Activated CD4-positive, alpha-beta T cell treated with anti-CD3 and anti-CD28 coated beads, Interleukin-2, amount 50 U/mL, for 1 hour (primary cell): ENCODE data around the gene CDK14.

ENCODE experiments used
- DNase-seq: peaks from one replicate; pipeline ENCODE4 v3.0.0-alpha.2; 2020

The CDK14 gene

GRCh38 chr7:91242097-91242844 is 646.1 kb downstream of the CDK14 start:
- no peak for DNase-seq

- no peak for DNase-seq
Measured at GRCh38 chr7:91243591-91244301, 647.6 kb downstream of the CDK14 start.

GRCh38 chr7:91247500-91247899 is 651.4 kb downstream of the CDK14 start:
- no peak for DNase-seq

- DNase-seq: no peak
Measured at GRCh38 chr7:91248996-91249395, 652.9 kb downstream of the CDK14 start.

GRCh38 chr7:91249506-91250233 is 653.5 kb downstream of the CDK14 start:
- no peak for DNase-seq

GRCh38 chr7:91250706-91251105 is 654.6 kb downstream of the CDK14 start:
- no peak for DNase-seq

GRCh38 chr7:91251877-91252276 is 655.8 kb downstream of the CDK14 start:
- no peak for DNase-seq
